K562 (cell line): ENCODE measurements around the gene ARF1. TPM values are rescaled to one million over a fixed set of nuclear protein-coding genes. Genes with fewer than 3 reads are reported as not detected.

ENCODE experiments used
- ATAC-seq: fragments of 200-7000 bp; cut with Tn5 transposase; 3 replicates; pipeline ENCODE4 v1.9.1; 2020; ENCODE audit warnings: moderate library complexity
- BruUV-seq: library from RNA; stranded (reverse); fragments of 400-500 nt; replicated peaks from 2 replicates; lab custom pipeline; 2021; lab: Mats Ljungman, UMichigan
- CTCF ChIA-PET: fragments of 300-600 bp; formaldehyde crosslinking; extraction: SDS; loops from one replicate; lab custom pipeline; 2021; ENCODE audit warnings: low intra/inter-chr PET ratio; lab: Yijun Ruan, JAX
- POLR2A ChIA-PET: fragments of 300-600, 350-650 bp; sonication (Branson Sonifier 250); formaldehyde crosslinking; extraction: SDS; loops from one replicate; lab custom pipeline; 2021; ENCODE audit warnings: antibody characterized with exemption, inconsistent platforms; lab: Yijun Ruan, JAX
- DNase-seq, 4 experiments: peaks; one replicate each; pipeline versions ENCODE4 v3.0.0 to v3.0.0-alpha.2; 2011 to 2018; ENCODE audit warnings: low spot score in 3 of 4, mixed read lengths in 3 of 4; ENCODE audit errors: extremely low read depth in 1 of 4
- FAIRE-seq: peaks from 2 replicates; lab custom pipeline; 2011; peaks lifted over from hg19 to GRCh38; lab: Jason Lieb, UNC
- H2AFZ ChIP-seq: 2 replicates; pipeline ENCODE4 v1.6.0; 2011; ENCODE audit warnings: low read depth, low read length, control low read depth, inconsistent platforms
- H3K27ac ChIP-seq: fragments of 200-600 bp; 3 replicates; pipeline ENCODE4 v1.8.0; 2011; ENCODE audit warnings: low read depth, mild to moderate bottlenecking, control low read depth, inconsistent platforms, low read length, moderate library complexity, mixed read lengths; ENCODE audit errors: extremely low read depth
- H3K27me3 ChIP-seq, 2 experiments: fragments of 300-600 bp in 1 of 2; 2 replicates in 1 of 2; 3 replicates in 1 of 2; pipeline versions ENCODE4 v1.6.0 to v1.8.0; 2011; ENCODE audit warnings: inconsistent platforms in 2 of 2, low read length in 2 of 2, mild to moderate bottlenecking in 1 of 2, mixed read lengths in 1 of 2, moderate library complexity in 1 of 2; ENCODE audit not compliant: control insufficient read depth in 2 of 2, insufficient read depth in 2 of 2
- H3K36me3 ChIP-seq: fragments of 300-600 bp; 3 replicates; pipeline ENCODE4 v1.8.0; 2011; ENCODE audit warnings: mild to moderate bottlenecking, low read length, inconsistent platforms; ENCODE audit not compliant: control insufficient read depth, insufficient read depth
- H3K4me1 ChIP-seq, 2 experiments: fragments of 200-600 bp in 1 of 2; replicated peaks in 1 of 2; 2 replicates in 1 of 2; 3 replicates in 1 of 2; pipeline versions ENCODE4 v1.5.1 to v1.8.0; 2011; ENCODE audit warnings: inconsistent platforms in 2 of 2, low read length in 2 of 2, mild to moderate bottlenecking in 1 of 2, mixed read lengths in 1 of 2, moderate library complexity in 1 of 2; ENCODE audit not compliant: control insufficient read depth in 2 of 2, insufficient read depth in 2 of 2
- H3K4me2 ChIP-seq: 2 replicates; pipeline ENCODE4 v1.6.1; 2011; ENCODE audit warnings: low read length, control low read depth, inconsistent platforms, mixed read lengths; ENCODE audit not compliant: insufficient read depth
- H3K4me3 ChIP-seq: fragments of 200-600 bp; sonication (generic), shearing (Covaris generic); 2 replicates; pipeline ENCODE4 v1.5.1; 2016; ENCODE audit warnings: control low read depth, inconsistent platforms
- H3K79me2 ChIP-seq: fragments of 200-600 bp; 3 replicates; pipeline ENCODE4 v1.8.0; 2011; ENCODE audit warnings: low read length, inconsistent platforms; ENCODE audit not compliant: control insufficient read depth, insufficient read depth
- H3K9ac ChIP-seq, 2 experiments: 2 replicates each; pipeline versions ENCODE4 v1.6.0 to v1.6.1; 2011; ENCODE audit warnings: low read depth in 2 of 2, low read length in 2 of 2, control low read depth in 1 of 2, inconsistent platforms in 1 of 2, mild to moderate bottlenecking in 1 of 2, mixed read lengths in 1 of 2; ENCODE audit not compliant: insufficient read depth in 1 of 2
- H3K9me1 ChIP-seq: one replicate; pipeline ENCODE4 v1.6.0; 2011; ENCODE audit warnings: inconsistent platforms, mild to moderate bottlenecking, low read length, moderate library complexity; ENCODE audit not compliant: control insufficient read depth, insufficient read depth
- H3K9me3 ChIP-seq: replicated peaks from 2 replicates; pipeline ENCODE4 v1.5.1; 2011; ENCODE audit warnings: low read depth, low read length, inconsistent platforms; ENCODE audit not compliant: control insufficient read depth, insufficient read depth
- H4K20me1 ChIP-seq: replicated peaks from 2 replicates; pipeline ENCODE4 v1.6.1; 2011; ENCODE audit warnings: low read length, inconsistent platforms, mixed read lengths; ENCODE audit not compliant: control insufficient read depth, insufficient read depth
- CREB1 ChIP-seq, 2 experiments: sonication (generic) in 1 of 2; formaldehyde crosslinking in 1 of 2; IDR thresholded peaks; 2 replicates each; pipeline versions ENCODE4 v1.6.1 to v1.8.0; 2012 to 2022; ENCODE audit warnings: inconsistent platforms in 1 of 2, mild to moderate bottlenecking in 1 of 2, missing genetic modification reagents in 1 of 2, moderate library complexity in 1 of 2
- MLX ChIP-seq, 2 experiments: fragments of 450-650 bp in 1 of 2; sonication (generic) in 1 of 2; formaldehyde crosslinking; conservative IDR thresholded peaks; 2 replicates each; pipeline versions ENCODE4 v1.4.0 to v1.8.1; 2020 to 2022; ENCODE audit warnings: mild to moderate bottlenecking in 1 of 2, missing genetic modification reagents in 1 of 2
- MTA3 ChIP-seq: fragments of 450-650 bp; formaldehyde crosslinking; IDR thresholded peaks from 2 replicates; pipeline ENCODE4 v1.6.1; 2017; ENCODE audit warnings: mild to moderate bottlenecking, borderline replicate concordance
- POLR2G ChIP-seq: fragments of 200-400 bp; formaldehyde crosslinking; IDR thresholded peaks from 2 replicates; pipeline ENCODE4 v1.6.1; 2017; ENCODE audit warnings: low read depth, mild to moderate bottlenecking, antibody characterized with exemption, low read length, moderate library complexity
- RBFOX2 ChIP-seq: fragments of 200-400 bp; formaldehyde crosslinking; IDR thresholded peaks from 2 replicates; pipeline ENCODE4 v1.6.1; 2017; ENCODE audit warnings: low read depth, mild to moderate bottlenecking, low read length, moderate library complexity
- SP1 ChIP-seq: sonication (generic); formaldehyde crosslinking; IDR thresholded peaks from 2 replicates; pipeline ENCODE4 v1.8.1; 2022; ENCODE audit warnings: mild to moderate bottlenecking, missing genetic modification reagents
- WGBS: fragments of 100-300 bp; shearing (Covaris generic); methylation state at CpG from one replicate; pipeline ENCODE4 v1.1.6; 2016; ENCODE audit warnings: low coverage, mixed read lengths; ENCODE audit not compliant: insufficient coverage; ENCODE audit errors: missing lambda C conversion rate; 5-methylcytosine and 5-hydroxymethylcytosine counted together
- in situ Hi-C: fragments of 300-500 bp; cut with MboI; formaldehyde crosslinking; loops from 4 replicates; pipeline ENCODE4 v1.15.0; 2018; ENCODE audit warnings: inconsistent platforms, mixed read lengths
- intact Hi-C: fragments of 100-400 bp; cut with micrococcal nuclease; formaldehyde crosslinking; loops from 2 replicates; pipeline ENCODE4 v1.14.2; 2022
- polyA plus RNA-seq, 8 experiments: library from polyadenylated mRNA; depleted of rRNA in 4 of 8; stranded (reverse) in 5 of 8; unstranded in 3 of 8; fragments of >200 nt; fragmentation: Nextera tagmentation in 2 of 8; fragmentation: Illumina TruSeq in 1 of 8; extraction: Ambion mirVana in 2 of 8; extraction: Trizol in 1 of 8; gene quantifications; 2 replicates each; pipeline versions ENCODE4 v1.2.1 to v1.2.3, GENCODE V29; 2011 to 2014; ENCODE audit warnings: inconsistent platforms in 1 of 8, missing spikeins in 1 of 8
- total RNA-seq, 7 experiments: library from RNA; depleted of rRNA in 6 of 7; stranded (reverse); fragments of >200 nt in 6 of 7; fragmentation: Illumina TruSeq in 2 of 7; extraction: Trizol in 2 of 7; gene quantifications; 2 replicates each; pipeline versions ENCODE4 v1.2.1 to v1.2.3, GENCODE V29; 2011 to 2021; ENCODE audit warnings: low replicate concordance in 1 of 7

ARF1 gene
- total and polyA plus RNA-seq, 9 of the 15 experiments (the other 6 are each of a cell fraction or from before 2014, with no cell fraction given) = 69.8 to 593 (median 325) TPM

DNA sequence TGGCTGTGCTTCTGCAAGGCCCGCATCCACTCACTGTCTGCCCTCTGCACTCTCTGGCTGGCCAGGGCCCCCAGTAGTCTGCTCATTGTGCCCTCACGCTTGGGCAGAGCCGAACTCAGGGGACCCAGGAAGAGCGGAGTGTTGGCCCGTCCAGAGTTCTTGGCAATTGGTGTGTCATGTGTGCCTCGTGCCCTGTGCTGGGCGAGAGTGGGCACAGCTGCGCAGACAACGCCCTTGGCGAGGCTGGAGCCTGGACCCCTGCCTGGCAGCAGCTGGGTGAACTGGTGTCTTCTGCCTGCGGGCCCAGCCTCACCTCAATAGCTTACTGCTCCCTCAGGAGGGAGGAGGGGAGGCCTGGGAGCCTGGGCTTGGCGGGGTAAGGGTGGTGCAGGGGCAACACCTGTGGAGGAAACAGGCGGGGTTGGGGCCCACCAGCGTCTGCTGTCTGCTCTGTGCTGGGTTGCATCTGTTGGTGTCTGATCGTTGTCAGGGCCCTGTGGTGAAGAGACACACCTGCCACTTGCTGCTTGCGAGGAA is 59.7 kb downstream of the ARF1 start:
- no peak for DNase-seq
- H3K4me2 ChIP-seq = peak overlapping the region; percentile 92
- ChIA-PET CTCF (no interaction called here), POLR2A (interaction anchor here (0.9 to 6.0 kb wide), 9 partner anchors 7 to 35 kb away, joined by 3 to 47 read pairs (median 5); partner anchors contain the start of genes GJC2, IBA57 and MRPL55)
- H3K9me3 ChIP-seq = no peaks in the 10 kb centered on the region
- TF ChIP-seq POLR2G (peak; percentile 60), MLX (CRISPR knock-in tag; conservative IDR thresholded peaks at IDR 0.05) (0 out of 4 replicates have a peak, but pooled peaks of 1 of the 2 experiments have one; percentile 12), CREB1 (IDR thresholded peaks at IDR 0.05) (no peak), CREB1 (CRISPR knock-in tag; IDR thresholded peaks at IDR 0.05) (no peak), SP1 (CRISPR knock-in tag) (0 out of 2 replicates have a peak, but pooled peaks have one; percentile 42), MTA3 (no peak), RBFOX2 (peak; percentile 62)
- peak overlapping the region; percentile 90 to 98 for H3K9ac ChIP-seq
- H2AFZ ChIP-seq = no peak overlapping the region
- H3K4me1 ChIP-seq = peaks cover 61 to 83% of the 10 kb centered on the region in 2 experiments
- FAIRE-seq = no peak
- no peak overlapping the region for H3K27ac ChIP-seq
- peaks cover 71% of the 10 kb centered on the region for H3K79me2 ChIP-seq
- BruUV-seq = no TSS peak
- WGBS = 85% methylated on average over 13 of the region's 16 CpGs
- no peak overlapping the region; the same call in 1 of the 2 replicates for H3K4me3 ChIP-seq
- H4K20me1 ChIP-seq = peaks cover 65% of the 10 kb centered on the region
- no peaks in the 10 kb centered on the region for H3K27me3 ChIP-seq
- H3K9me1 ChIP-seq = peaks cover 24% of the 10 kb centered on the region
- in situ Hi-C loops = no loop called here
- intact Hi-C loops = no loop called here
- peaks cover 39% of the 10 kb centered on the region; the same call in 2 of the 3 replicates for H3K36me3 ChIP-seq
- ATAC-seq = no peak
